ENCODE data around the gene ATP6V0B. TPM values are rescaled to one million over a fixed set of nuclear protein-coding genes. Genes with fewer than 3 reads are reported as not detected.

Gene ATP6V0B
- total and polyA plus RNA-seq, 2 of the 13 experiments (the other 11 are each of a cell fraction or from before 2014, with no cell fraction given): 157 to 161 TPM

DNA sequence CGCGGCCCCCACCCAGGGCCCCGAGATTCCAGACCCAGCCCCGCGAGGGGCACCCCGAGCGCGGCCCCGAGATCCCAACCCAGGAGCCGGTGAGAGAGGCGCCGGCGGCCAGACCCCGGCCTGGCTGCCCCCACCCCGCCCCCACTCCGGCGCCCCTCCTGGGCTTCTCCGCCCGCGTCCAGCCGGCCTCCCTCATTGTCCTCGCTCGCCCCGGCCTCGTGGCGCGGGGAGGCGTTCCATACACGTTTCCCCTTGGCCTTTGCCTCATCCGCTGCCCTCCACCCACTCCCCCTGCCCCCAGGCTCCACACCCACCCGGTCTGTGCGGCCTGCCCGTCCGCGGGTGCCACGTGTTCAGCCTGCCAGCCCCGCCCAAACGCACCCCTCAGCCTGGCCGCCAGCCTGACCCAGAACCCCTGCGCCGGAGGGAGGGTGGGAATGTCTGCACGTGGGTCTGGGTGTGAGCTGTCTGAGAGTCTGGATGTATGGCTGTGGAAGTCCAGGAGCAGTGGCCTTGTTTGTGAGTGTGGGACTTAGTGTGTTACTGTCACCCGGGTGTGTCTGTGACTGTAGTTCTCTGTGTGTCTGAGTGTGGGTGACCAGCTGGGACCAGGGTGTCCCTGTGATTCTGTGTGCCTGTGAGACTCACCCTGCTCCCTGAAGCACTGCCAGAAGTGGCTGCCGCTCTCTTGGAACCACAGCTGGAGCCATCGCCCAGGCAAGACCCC, 4.9 kb downstream of the ATP6V0B start (continued):
- TF ChIP-seq, protein P1, sequence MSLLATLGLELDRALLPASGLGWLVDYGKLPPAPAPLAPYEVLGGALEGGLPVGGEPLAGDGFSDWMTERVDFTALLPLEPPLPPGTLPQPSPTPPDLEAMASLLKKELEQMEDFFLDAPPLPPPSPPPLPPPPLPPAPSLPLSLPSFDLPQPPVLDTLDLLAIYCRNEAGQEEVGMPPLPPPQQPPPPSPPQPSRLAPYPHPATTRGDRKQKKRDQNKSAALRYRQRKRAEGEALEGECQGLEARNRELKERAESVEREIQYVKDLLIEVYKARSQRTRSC (CRISPR knock-in tag; IDR thresholded peaks at IDR 0.05; ENCODE audit: low read depth): peak; percentile 66; the same call in 1 of the 2 replicates
- TF ChIP-seq ZSCAN25 (CRISPR knock-in tag; IDR thresholded peaks at IDR 0.05): peak; percentile 87; the same call in 1 of the 2 replicates
- peak; percentile 27 for TF ChIP-seq AGO2 (optimal IDR thresholded peaks at IDR 0.05; ENCODE audit: low read depth, low read length)
- peak; percentile 43; the same call in 1 of the 2 replicates for TF ChIP-seq BORCS8-MEF2B (CRISPR knock-in tag; IDR thresholded peaks at IDR 0.05)
- TF ChIP-seq SSRP1 (CRISPR knock-in tag; IDR thresholded peaks at IDR 0.05): no peak
- no peak for TF ChIP-seq PAX8 (CRISPR knock-in tag; IDR thresholded peaks at IDR 0.05; ENCODE audit: borderline replicate concordance)
- TF ChIP-seq TAF1 (CRISPR knock-in tag; IDR thresholded peaks at IDR 0.05): peak; percentile 40; the same call in 1 of the 2 replicates
- no peak for TF ChIP-seq ZFP36L2 (CRISPR knock-in tag; IDR thresholded peaks at IDR 0.05)
- TF ChIP-seq, protein P2, sequence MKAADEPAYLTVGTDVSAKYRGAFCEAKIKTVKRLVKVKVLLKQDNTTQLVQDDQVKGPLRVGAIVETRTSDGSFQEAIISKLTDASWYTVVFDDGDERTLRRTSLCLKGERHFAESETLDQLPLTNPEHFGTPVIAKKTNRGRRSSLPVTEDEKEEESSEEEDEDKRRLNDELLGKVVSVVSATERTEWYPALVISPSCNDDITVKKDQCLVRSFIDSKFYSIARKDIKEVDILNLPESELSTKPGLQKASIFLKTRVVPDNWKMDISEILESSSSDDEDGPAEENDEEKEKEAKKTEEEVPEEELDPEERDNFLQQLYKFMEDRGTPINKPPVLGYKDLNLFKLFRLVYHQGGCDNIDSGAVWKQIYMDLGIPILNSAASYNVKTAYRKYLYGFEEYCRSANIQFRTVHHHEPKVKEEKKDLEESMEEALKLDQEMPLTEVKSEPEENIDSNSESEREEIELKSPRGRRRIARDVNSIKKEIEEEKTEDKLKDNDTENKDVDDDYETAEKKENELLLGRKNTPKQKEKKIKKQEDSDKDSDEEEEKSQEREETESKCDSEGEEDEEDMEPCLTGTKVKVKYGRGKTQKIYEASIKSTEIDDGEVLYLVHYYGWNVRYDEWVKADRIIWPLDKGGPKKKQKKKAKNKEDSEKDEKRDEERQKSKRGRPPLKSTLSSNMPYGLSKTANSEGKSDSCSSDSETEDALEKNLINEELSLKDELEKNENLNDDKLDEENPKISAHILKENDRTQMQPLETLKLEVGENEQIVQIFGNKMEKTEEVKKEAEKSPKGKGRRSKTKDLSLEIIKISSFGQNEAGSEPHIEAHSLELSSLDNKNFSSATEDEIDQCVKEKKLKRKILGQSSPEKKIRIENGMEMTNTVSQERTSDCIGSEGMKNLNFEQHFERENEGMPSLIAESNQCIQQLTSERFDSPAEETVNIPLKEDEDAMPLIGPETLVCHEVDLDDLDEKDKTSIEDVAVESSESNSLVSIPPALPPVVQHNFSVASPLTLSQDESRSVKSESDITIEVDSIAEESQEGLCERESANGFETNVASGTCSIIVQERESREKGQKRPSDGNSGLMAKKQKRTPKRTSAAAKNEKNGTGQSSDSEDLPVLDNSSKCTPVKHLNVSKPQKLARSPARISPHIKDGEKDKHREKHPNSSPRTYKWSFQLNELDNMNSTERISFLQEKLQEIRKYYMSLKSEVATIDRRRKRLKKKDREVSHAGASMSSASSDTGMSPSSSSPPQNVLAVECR (CRISPR knock-in tag; IDR thresholded peaks at IDR 0.05; ENCODE audit: borderline replicate concordance): peak; percentile 85
- no peak for TF ChIP-seq JDP2 (CRISPR knock-in tag; IDR thresholded peaks at IDR 0.05; ENCODE audit: borderline replicate concordance)
- TF ChIP-seq, protein P3, sequence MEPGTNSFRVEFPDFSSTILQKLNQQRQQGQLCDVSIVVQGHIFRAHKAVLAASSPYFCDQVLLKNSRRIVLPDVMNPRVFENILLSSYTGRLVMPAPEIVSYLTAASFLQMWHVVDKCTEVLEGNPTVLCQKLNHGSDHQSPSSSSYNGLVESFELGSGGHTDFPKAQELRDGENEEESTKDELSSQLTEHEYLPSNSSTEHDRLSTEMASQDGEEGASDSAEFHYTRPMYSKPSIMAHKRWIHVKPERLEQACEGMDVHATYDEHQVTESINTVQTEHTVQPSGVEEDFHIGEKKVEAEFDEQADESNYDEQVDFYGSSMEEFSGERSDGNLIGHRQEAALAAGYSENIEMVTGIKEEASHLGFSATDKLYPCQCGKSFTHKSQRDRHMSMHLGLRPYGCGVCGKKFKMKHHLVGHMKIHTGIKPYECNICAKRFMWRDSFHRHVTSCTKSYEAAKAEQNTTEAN (CRISPR knock-in tag; conservative IDR thresholded peaks at IDR 0.05): no peak
- peak; percentile 79; the same call in 1 of the 2 replicates for TF ChIP-seq ZNF558 (CRISPR knock-in tag; IDR thresholded peaks at IDR 0.05; ENCODE audit: borderline replicate concordance)
- no peak for TF ChIP-seq KLF15 (CRISPR knock-in tag; IDR thresholded peaks at IDR 0.05; ENCODE audit: borderline replicate concordance)
- TF ChIP-seq ZSCAN31 (CRISPR knock-in tag; IDR thresholded peaks at IDR 0.05; ENCODE audit: low read depth): 0 out of 2 replicates have a peak, but pooled peaks have one; percentile 49
- TF ChIP-seq ZBTB8A (CRISPR knock-in tag; IDR thresholded peaks at IDR 0.05; ENCODE audit: borderline replicate concordance, low read depth): 0 out of 2 replicates have a peak, but pooled peaks have one; percentile 55
- no peak for TF ChIP-seq ZNF235 (CRISPR knock-in tag; IDR thresholded peaks at IDR 0.05; ENCODE audit: borderline replicate concordance)

Data from HepG2 (cell line).